NCI-H2107 treated with DMSO at 0.1 percent for 48 hours (cell line): Measurements from ENCODE around the gene KCNQ1.

Experiments
- DNase-seq: peaks from one replicate; lab custom pipeline; 2025; ENCODE audit not compliant: unreplicated experiment; lab: John Stamatoyannopoulos, UW

The KCNQ1 gene

GRCh38 chr11:2844996-2845395, 400.2 kb downstream of the KCNQ1 start:
- no peak for DNase-seq

DNA sequence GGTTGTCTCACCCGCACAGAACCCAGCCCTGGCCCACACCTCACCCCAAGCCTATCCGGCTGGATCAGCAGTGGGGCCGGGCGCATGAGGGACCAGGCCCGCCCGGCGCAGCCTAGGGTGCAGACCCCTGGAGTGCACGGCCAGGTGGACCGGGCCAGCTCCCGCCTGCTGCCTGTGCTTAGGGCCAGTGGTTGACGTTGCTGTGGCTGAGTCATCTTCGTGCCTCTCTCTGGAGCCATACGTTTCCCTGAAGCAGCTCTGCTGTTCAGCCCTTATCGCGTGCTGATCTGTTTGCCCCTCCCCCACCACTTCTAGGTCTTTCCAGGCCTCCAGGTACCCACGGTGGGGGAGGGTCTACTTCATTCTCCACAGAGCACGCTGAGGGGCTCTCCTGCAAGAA, 401.2 kb downstream of the KCNQ1 start:
- no peak for DNase-seq

DNA sequence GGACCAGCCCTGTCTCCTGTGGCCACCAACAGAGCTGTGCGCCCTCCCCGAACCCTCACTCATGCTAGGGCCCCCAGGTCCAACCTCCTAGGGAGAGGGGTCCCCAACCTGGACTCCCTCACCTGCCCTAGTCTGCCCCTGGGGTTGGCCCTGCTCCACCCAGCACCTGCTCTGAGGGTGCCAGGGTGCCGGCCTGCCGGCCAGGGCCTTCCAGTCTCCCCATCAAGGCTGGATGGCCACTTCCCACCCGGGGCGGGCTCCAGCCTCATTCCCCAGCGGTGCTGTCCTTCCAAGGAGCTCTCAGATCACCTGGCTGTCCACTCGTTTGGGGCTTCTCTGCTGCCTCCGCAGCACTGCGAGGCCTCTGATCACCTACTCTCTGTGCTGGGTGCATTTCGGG, 401.7 kb downstream of the KCNQ1 start:
- DNase-seq = no peak

GRCh38 chr11:2847561-2847960, 402.8 kb downstream of the KCNQ1 start:
- no peak for DNase-seq

DNA sequence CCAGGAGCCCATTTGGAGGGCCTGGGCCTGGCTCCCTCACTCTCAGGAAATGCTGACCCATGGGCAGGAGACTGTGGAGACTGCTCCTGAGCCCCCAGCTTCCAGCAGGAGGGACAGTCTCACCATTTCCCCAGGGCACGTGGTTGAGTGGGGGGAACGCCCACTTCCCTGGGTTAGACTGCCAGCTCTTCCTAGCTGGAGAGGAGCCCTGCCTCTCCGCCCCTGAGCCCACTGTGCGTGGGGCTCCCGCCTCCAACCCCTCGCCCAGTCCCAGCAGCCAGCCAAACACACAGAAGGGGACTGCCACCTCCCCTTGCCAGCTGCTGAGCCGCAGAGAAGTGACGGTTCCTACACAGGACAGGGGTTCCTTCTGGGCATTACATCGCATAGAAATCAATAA, 403.7 kb downstream of the KCNQ1 start:
- DNase-seq = no peak

DNA sequence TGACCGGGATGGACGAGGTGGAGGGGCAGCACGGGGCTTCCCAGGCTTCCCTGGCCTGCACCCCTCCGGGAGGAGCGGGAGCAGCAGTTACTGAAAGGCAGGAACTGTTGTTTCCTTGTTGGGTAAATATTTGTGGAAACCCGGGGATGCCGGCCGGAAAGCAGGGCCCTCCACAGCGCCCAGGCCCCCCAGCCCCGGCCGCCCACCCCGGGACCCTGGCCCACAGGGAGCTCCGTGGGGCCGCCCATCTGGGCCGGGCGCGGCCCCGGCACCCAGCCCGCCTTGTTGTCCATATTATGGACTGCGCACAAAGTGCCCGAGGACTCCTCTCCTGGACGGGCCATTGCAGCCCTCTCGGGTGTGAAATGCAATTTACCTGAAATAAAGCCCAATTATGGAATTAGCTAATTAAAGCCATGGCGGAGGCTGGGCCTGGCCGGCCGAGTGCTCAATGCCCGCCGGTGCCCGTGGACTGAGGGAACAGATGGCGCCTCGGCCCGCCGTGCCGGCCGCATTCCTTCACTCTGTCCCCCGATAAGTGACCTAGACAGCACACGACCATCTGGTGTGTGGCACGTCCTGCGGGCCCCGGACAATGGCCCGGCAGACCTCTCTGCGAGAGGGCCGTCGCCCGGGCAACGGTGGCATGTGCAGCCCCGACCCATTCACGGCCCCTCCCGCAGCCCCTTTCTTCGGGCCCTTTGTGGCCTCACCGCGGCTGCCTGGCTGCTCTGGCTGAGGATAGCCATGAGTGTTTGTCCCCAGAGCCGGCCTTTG, 405.4 kb downstream of the KCNQ1 start:
- DNase-seq = no peak

- DNase-seq = no peak
Observed at GRCh38 chr11:2853401-2853800, 408.6 kb downstream of the KCNQ1 start.

GRCh38 chr11:2853997-2854560, 409.3 kb downstream of the KCNQ1 start:
- DNase-seq = no peak

- DNase-seq = no peak
Observed at GRCh38 chr11:2855162-2855561, 410.4 kb downstream of the KCNQ1 start.

- DNase-seq = no peak
Observed at GRCh38 chr11:2857276-2857675, 412.5 kb downstream of the KCNQ1 start.

DNA sequence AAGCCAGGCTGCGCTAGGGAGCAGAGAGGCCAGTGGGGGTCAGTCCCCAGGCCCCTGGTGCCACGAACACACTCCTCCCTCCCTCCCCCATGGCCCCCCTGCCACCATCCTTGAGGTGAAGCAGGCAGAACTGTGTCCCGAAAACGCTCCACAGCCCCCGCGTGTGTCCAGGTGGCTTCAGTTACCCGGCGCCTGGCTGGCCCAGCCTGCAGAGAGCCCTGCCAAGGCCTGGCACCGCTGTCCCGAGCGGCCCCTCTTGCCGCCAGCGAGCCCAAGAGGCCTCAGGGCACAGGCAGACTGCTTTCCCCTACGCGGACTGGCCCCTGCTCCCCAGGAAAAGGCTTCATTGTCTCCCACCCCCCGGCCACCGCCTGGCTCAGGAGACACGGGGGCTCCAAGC, 413.1 kb downstream of the KCNQ1 start:
- DNase-seq = no peak

DNA sequence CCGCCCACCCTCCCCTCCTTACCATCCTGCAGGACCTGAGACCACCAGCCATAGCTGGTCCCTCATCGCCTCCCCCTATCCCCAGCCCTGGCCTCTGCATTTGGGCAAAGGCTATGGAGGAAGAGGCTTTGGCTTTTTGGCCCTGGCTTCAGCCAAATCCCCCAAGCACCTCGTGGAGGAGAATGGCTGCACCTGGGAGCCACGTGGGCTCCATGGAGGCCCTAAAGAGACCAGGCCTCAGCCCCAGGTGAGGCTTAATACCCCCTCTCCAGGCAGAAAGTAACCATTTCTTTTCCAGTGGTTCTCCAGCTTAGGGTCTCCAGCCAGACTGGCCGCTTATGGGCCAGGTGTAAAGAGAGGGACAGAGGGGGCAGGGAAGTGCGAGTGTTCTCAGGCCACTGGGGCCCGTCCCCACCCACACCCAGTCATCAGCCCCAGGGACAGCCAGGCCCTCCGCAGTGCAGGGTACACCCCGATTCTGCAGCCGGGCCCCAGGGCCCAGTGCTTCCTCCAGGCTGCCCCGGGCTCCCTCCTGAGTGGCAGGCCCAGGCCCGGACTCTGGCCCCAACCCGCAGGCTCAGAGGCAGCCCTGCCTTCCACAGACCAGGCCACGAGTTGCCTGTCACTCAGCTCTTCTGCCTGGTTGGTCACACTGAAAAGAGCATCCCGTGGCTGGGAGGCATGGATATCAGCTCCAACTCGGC, 414.3 kb downstream of the KCNQ1 start:
- DNase-seq = no peak

GRCh38 chr11:2859699-2860037, 414.9 kb downstream of the KCNQ1 start:
- DNase-seq = no peak

DNA sequence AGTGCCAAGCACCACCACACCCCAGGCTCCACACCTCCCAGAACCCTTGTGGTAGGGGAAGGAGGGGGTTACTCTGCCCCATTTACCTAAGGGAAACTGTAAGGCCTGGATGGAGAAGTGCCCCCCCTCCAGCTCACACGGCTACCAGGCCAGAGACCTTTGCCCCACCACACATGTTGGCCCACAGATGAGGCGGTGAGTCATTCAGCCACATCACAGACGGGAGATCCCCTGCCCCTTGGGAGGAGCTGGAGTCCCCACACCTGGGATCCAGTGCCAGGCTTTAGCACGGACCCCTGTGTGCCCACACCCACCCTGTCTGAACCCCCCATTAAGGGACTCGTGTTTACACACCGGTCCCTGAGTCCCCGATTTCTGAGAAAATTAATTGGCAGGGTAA, 415.8 kb downstream of the KCNQ1 start:
- DNase-seq = no peak

DNA sequence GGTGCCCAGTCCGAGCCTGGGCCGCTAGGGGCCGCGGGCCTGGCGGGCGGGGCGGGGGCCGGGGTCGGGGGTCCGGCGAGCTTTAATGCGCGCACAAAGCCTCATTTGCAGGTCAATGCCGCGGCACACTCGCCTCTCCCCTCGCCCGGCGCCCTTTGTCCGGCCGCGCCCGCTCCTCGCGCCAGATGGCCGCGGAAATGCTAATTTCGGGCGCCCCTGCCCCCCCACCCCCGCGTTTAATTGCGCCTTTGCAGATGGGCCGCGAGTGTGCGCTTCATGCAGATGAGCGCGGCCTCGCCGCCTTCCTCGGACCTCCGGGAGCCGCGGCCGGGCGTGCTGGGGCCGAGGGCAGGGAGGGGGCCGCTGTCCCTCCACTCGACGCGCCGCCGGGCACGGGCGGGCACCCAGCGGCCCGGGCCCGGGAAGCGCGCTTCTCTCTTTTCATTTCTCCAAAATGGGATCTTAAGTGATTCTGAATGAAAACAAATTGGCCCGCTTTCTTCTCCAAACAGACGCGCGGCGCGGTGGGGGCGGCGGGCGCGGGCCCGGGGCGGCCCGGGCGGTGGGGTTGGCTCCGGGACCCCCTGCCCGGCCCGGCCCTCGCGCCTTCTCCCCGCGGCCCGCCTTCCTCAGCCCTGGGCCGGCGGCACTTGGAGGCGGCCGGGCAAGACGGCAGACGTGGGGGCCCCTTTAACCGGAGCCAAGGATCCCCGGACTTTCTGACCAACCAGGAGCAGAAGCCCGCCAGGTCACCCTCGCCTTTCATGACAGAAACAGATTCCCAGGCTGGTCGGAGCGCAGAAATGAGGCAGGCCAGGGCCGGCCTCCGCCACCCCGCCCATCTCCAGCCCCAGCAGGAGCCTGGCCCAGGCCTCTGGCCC, 417.8 kb downstream of the KCNQ1 start:
- DNase-seq = no peak

DNA sequence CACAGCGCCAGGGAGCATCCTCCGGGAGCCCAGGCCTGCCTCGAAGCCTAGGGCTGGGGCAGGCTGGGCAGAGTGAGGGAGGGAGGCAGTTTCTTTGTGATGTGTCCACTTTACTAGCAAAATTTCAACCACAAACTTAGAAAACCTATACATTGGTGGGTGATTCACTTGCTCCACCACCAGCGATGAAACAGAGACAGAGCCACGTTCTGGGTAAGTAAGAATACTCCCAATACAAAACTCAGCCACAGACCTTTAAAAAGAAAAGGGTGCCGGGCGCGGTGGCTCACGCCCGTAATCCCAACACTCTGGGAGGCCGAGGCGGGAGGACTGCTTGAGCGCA, 418.4 kb downstream of the KCNQ1 start:
- DNase-seq = no peak

GRCh38 chr11:2864901-2865300, 420.1 kb downstream of the KCNQ1 start:
- DNase-seq = no peak

DNA sequence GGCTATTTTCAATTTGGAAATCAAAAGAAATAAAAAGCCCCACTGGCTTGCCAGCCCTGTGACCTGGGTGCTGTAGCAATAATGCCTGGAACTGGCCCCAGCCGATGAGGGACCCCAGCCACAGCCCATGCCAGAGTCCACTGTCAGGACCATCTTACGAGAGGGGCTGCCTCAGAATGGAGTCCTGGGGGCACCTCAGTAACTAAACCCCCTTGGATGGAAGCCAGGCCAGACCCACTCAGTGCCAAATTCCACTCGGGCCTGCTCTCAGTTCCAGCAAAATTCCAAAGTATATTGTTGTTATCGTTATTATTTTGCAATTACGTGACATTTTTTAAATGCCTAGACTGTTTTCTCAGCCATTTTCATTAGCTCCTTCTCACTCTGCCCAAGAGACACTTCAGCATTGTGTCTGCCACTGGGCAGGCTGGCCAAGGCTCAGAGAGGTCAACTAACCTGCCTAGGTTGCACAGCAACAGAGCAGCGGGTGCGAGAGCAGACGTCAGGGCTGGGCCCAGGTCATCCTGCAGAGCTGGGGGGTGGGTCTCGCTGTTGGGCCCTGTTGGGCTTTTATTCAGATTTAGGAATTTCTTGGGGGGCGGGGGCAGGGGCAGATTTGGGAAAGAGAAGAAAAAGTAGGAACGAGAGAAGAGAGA, 421.2 kb downstream of the KCNQ1 start:
- DNase-seq = no peak

GRCh38 chr11:2867142-2867541, 422.3 kb downstream of the KCNQ1 start:
- DNase-seq = no peak

DNA sequence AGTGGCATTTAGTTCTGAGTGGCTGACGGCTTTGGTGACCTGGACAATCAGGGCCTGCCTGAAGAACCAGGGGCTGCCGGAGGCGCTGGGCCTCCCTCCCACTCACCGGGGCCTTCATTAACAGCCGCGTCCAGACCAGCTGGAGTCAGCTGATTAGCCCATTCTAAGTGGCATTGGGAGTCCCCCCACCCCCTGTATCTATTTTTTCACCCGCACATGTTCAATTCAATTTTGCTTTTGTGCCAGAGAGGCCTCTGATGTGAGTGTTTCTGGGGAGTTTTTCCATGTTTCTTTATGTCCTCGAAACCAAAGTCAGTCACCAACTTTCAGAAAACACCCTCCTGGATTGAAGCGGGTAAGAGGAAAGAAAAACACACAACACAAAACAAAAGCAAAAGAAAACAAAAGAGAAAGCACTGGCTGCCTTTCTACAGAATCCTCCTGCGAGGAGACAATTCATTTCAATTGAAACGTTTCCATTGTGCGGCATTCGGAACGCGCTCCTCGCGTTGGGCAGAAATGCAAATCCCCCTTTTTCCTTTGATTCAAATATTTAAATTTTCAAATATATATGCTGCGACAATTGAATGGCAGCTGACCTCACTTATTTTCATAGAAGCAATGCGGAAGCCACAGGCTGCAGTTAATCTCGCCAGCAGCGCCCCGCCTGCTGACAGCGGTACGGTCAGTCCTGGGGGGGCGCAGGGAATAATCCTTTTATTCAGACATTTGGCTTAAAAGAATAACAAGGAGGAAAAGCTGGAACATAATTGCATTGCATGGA, 423.1 kb downstream of the KCNQ1 start:
- no peak for DNase-seq
